ENCODE results near the gene NRXN3. TPM values are rescaled to one million over a fixed set of nuclear protein-coding genes. Genes with fewer than 3 reads are reported as not detected.

NRXN3 gene
- total and polyA plus RNA-seq, 4 donors: 21.9 to 73.4 (median 65.7) TPM

DNA sequence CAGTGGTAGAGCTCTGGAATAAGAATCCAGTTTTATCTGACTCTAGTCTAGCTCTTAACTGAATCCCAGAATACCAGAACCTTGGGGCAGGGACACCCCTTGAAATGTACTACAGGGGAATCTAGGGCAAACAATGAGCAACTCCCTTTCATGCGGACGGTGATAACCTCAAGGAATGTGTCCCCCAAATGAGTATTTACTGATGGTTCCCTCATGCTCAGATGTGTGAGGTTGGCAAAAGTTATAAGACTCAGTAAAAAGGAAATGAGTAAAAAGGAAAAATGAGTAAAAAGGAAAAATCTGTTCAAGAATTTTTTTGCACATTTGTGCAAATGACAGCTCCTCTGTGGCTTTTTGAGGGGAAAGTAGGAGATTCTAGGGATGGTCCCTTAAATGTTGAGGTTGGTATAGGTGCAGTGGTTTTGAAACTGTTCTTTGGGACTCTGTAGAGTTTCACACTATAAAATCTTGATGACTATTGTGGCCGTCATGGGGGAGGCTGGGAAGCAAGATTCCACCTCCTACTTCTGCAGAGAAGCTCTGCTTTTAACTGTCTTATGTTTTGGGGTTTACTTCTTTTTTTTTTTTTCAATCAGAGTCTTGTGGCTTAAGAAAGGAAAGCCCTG is 58.6 kb downstream of the NRXN3 start:
- no peak for DNase-seq (ENCODE audit: low read depth in 4 of 6, low spot score in 6 of 6)

DNA sequence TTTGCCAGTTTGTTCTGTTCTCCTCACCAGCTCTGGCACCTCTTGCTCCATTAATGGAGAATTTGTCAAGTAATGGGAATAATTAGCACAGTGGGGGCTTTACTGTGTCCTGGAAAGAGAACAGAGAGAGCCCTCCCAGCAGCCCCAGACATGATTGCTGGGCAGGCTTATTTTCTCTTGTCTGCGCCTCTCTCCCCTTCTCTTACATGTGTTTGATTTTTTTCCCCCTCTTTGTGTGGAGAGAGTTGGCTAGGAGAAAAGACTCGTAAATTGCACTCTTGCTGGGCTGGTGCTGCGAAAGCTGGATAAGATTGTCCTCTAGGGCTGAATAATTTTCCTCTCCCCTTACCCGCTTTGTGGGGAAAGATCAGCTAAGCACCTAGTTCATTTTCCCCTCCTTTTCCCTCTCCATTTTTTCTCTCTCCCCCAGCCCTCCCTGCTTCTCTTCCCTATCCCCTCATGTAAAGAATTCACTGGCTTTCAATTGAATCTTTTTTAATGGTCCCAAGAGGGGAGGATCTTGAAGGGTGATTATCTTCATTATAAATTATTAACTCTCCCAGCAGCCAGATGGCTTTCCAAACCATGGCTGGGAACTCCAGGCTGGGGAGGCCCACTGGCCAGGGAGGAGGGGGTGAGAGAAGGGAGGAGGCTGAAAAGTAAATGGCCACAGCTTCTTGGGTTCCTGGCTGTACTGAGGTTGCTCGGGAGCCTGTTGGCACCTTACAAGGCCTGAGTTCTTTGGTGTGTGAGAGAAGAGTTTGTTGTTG is 62.2 kb downstream of the NRXN3 start:
- H3K27me3 ChIP-seq (ENCODE audit: control insufficient read depth, insufficient read depth, low read length): no peaks in the 10 kb centered on the region
- no peaks in the 10 kb centered on the region for H3K9me3 ChIP-seq (ENCODE audit: control insufficient read depth, insufficient read depth, low read length)
- no peaks in the 10 kb centered on the region for H3K36me3 ChIP-seq (ENCODE audit: control insufficient read depth, insufficient read depth, low read length)
- H3K4me3 ChIP-seq (ENCODE audit: low read depth, low read length): no peak overlapping the region
- H3K4me1 ChIP-seq (ENCODE audit: control insufficient read depth, insufficient read depth, low read length): peaks cover 13% of the 10 kb centered on the region
- peak in 4 of 6 donors; percentile 18 to 91 (median 50) for DNase-seq (ENCODE audit: low read depth in 4 of 6, low spot score in 6 of 6)
- H3K27ac ChIP-seq (ENCODE audit: low read depth, low read length): no peak overlapping the region
- WGBS (ENCODE audit: insufficient coverage): 50% methylated on average over 1 of the region's 5 CpGs

More for the DNA sequence above, 58.6 kb downstream of the NRXN3 start:
- H3K9me3 ChIP-seq (ENCODE audit: control insufficient read depth, insufficient read depth, low read length): no peaks in the 10 kb centered on the region
- H3K27ac ChIP-seq (ENCODE audit: low read depth, low read length): no peak overlapping the region
- H3K27me3 ChIP-seq (ENCODE audit: control insufficient read depth, insufficient read depth, low read length): no peaks in the 10 kb centered on the region
- 70% methylated on average over 2 of the region's 3 CpGs for WGBS (ENCODE audit: insufficient coverage)
- H3K36me3 ChIP-seq (ENCODE audit: control insufficient read depth, insufficient read depth, low read length): no peaks in the 10 kb centered on the region
- no peak overlapping the region for H3K4me3 ChIP-seq (ENCODE audit: low read depth, low read length)
- H3K4me1 ChIP-seq (ENCODE audit: control insufficient read depth, insufficient read depth, low read length): peaks cover 13% of the 10 kb centered on the region

DNA sequence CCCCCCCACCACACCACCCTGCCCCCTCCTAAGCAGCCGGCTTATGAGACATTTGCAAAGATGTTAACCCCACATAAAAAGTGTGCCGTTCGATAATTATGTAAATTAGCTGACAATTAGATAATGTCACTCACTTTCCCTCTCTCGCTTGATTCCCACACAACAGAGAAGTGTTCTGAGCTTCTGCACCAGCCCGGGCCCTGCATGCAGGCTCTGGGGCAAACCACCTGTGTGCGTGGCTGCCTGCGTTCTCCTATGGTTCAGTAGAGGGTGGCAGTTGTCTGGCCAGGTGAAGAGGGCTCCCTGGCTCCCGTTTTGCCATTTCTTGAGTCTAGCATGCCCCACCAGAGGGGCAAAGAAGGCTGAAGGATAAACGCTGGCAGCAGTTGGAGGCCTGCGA is 68.0 kb downstream of the NRXN3 start:
- Histone ChIP-seq H3K27me3 (ENCODE audit: control insufficient read depth, insufficient read depth, low read length) (no peaks in the 10 kb centered on the region), H3K4me1 (ENCODE audit: control insufficient read depth, insufficient read depth, low read length) (no peaks in the 10 kb centered on the region), H3K27ac (ENCODE audit: low read depth, low read length) (no peak overlapping the region), H3K36me3 (ENCODE audit: control insufficient read depth, insufficient read depth, low read length) (peaks cover 9% of the 10 kb centered on the region), H3K9me3 (ENCODE audit: control insufficient read depth, insufficient read depth, low read length) (no peaks in the 10 kb centered on the region), H3K4me3 (ENCODE audit: low read depth, low read length) (no peak overlapping the region)
- 88% methylated on average over 7 of the region's 10 CpGs for WGBS (ENCODE audit: insufficient coverage)
- DNase-seq (ENCODE audit: low read depth in 4 of 6, low spot score in 6 of 6): no peak

DNA sequence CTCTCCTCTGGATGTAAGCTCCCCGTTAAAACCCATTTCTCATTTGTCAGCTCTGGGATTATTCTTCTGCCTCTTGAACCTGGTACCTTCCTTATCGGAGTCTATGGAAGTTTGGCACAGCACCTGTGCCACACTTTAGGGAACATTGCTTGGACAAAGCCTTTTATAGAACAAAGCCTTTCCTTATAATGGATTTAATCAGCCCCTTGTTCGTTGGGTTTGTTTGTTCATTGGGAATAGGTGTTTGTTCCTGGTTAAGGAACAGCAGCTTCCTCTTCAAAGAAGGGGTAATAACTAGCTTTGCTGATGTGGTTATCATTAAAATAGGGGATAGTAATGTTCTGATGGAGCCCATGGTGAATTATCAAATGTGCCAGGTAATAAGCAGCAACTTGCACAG is 70.4 kb downstream of the NRXN3 start:
- no peak for DNase-seq (ENCODE audit: low read depth in 4 of 6, low spot score in 6 of 6)
- no peaks in the 10 kb centered on the region for H3K4me1 ChIP-seq (ENCODE audit: control insufficient read depth, insufficient read depth, low read length)
- no peak overlapping the region for H3K4me3 ChIP-seq (ENCODE audit: low read depth, low read length)
- H3K27ac ChIP-seq (ENCODE audit: low read depth, low read length): no peak overlapping the region
- WGBS (ENCODE audit: insufficient coverage): 53% methylated on average over 1 of the region's 3 CpGs
- H3K27me3 ChIP-seq (ENCODE audit: control insufficient read depth, insufficient read depth, low read length): no peaks in the 10 kb centered on the region
- peaks cover 14% of the 10 kb centered on the region for H3K36me3 ChIP-seq (ENCODE audit: control insufficient read depth, insufficient read depth, low read length)
- no peaks in the 10 kb centered on the region for H3K9me3 ChIP-seq (ENCODE audit: control insufficient read depth, insufficient read depth, low read length)

DNA sequence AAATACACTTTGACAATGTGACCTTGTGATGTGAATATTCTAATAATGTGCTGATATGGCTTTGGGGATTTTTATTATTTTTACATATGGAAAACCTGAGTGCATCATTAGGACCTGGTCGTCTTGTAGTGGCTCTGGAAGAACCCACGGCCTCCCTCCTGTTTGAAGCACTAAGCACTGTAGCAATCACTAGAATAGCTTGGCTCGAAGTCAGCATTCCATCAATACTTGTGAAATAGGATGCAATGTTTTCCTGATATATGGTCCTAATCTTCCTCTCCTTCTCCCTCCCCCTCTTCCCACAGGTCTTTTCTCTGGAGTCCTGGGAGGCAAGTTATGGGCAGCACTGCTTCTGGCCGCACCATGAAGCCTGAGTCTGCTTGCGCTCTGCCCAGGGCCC is 71.9 kb downstream of the NRXN3 start:
- Histone ChIP-seq H3K27ac (ENCODE audit: low read depth, low read length) (no peak overlapping the region), H3K27me3 (ENCODE audit: control insufficient read depth, insufficient read depth, low read length) (no peaks in the 10 kb centered on the region), H3K9me3 (ENCODE audit: control insufficient read depth, insufficient read depth, low read length) (no peaks in the 10 kb centered on the region), H3K36me3 (ENCODE audit: control insufficient read depth, insufficient read depth, low read length) (peaks cover 14% of the 10 kb centered on the region), H3K4me3 (ENCODE audit: low read depth, low read length) (no peak overlapping the region), H3K4me1 (ENCODE audit: control insufficient read depth, insufficient read depth, low read length) (no peaks in the 10 kb centered on the region)
- WGBS (ENCODE audit: insufficient coverage): 100% methylated on average over 2 of the region's 5 CpGs
- DNase-seq (ENCODE audit: low read depth in 4 of 6, low spot score in 6 of 6): peak in 1 of 6 donors; percentile 57

DNA sequence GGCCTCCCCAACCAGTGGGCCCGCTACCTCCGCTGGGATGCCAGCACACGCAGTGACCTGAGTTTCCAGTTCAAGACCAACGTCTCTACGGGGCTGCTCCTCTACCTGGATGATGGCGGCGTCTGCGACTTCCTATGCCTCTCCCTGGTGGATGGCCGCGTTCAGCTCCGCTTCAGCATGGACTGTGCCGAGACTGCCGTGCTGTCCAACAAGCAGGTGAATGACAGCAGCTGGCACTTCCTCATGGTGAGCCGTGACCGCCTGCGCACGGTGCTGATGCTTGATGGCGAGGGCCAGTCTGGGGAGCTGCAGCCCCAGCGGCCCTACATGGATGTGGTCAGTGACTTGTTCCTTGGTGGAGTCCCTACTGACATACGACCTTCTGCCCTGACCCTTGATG is 73.0 kb downstream of the NRXN3 start:
- H3K4me3 ChIP-seq (ENCODE audit: low read depth, low read length): no peak overlapping the region
- WGBS (ENCODE audit: insufficient coverage): 97% methylated on average over 20 of the region's 20 CpGs
- peaks cover 14% of the 10 kb centered on the region for H3K36me3 ChIP-seq (ENCODE audit: control insufficient read depth, insufficient read depth, low read length)
- H3K27me3 ChIP-seq (ENCODE audit: control insufficient read depth, insufficient read depth, low read length): no peaks in the 10 kb centered on the region
- no peak overlapping the region for H3K27ac ChIP-seq (ENCODE audit: low read depth, low read length)
- no peak for DNase-seq (ENCODE audit: low read depth in 4 of 6, low spot score in 6 of 6)
- no peaks in the 10 kb centered on the region for H3K4me1 ChIP-seq (ENCODE audit: control insufficient read depth, insufficient read depth, low read length)
- no peaks in the 10 kb centered on the region for H3K9me3 ChIP-seq (ENCODE audit: control insufficient read depth, insufficient read depth, low read length)

DNA sequence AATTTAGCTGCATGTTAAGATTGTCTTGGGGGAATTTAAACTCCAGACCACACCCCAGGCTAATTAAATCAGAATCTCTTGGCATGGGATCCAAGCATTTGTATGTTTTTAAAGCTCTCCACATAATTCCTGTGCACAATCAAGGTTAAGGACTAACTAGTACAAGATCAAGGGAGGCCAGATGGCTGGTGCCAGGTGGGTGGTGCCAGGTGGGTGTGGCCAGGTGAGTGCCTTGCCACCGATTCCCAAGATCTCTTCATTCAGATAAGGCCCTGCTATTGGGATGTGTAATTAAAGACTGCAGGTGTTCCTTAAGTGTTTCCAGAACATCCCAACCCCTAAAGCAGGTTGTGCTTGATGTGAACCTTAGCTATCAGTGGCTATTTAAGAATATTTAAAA is 75.1 kb downstream of the NRXN3 start:
- no peaks in the 10 kb centered on the region for H3K27me3 ChIP-seq (ENCODE audit: control insufficient read depth, insufficient read depth, low read length)
- no CpG with 5 or more reads among the region's 1 CpG for WGBS (ENCODE audit: insufficient coverage)

DNA sequence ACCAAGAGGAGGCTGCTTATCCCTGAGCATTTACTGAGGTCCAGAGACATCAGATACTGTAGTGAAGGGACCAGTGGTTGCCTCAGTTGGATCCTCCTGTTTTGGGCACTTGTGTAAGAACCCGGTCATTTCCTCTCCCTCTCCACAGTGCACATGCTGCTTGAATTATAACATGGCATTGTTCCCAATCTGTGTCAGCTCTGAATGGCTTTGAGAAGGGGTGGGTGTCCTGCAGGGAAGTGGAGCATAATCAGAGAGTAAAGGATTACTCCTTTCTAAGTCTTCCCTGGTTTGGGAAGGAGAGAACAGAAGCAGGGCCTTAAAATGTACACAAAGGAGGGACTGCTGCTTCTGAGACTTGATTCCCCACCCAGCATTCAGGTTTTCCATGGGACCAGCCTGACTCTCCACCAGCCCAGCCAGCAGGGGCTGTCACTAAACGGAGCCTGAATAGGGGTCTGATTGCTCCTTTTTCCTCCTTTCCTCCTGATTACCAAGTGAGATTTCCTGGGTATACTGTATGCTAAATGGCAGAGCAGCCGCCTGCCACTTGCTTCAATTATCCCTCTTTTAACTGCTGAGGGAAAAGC is 78.4 kb downstream of the NRXN3 start:
- peaks cover 12% of the 10 kb centered on the region for H3K4me1 ChIP-seq (ENCODE audit: control insufficient read depth, insufficient read depth, low read length)

More for the DNA sequence above, 75.1 kb downstream of the NRXN3 start:
- H3K27ac ChIP-seq (ENCODE audit: low read depth, low read length): no peak overlapping the region
- no peak for DNase-seq (ENCODE audit: low read depth in 4 of 6, low spot score in 6 of 6)
- H3K36me3 ChIP-seq (ENCODE audit: control insufficient read depth, insufficient read depth, low read length): peaks cover 14% of the 10 kb centered on the region
- no peak overlapping the region for H3K4me3 ChIP-seq (ENCODE audit: low read depth, low read length)
- H3K9me3 ChIP-seq (ENCODE audit: control insufficient read depth, insufficient read depth, low read length): peaks cover 1% of the 10 kb centered on the region
- peaks cover 12% of the 10 kb centered on the region for H3K4me1 ChIP-seq (ENCODE audit: control insufficient read depth, insufficient read depth, low read length)

DNA sequence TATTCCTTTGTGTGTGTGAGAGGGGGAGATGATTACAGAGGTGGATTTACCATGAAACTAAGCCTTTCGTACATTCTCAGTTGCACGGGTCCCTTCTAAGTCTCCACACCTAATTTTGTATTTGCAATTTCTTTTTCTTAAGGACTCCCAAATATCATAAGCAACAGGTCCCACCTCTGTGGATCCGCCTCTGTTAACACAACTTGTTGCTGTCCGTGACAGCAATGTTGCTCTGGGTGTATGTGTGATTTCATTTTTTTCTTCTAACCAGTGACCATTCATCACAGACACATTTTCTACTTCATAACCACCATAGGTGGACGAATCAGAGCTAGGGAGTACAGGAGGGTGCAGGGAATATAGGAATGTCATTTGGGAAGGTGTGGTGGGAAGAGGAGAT is 81.1 kb downstream of the NRXN3 start:
- H3K36me3 ChIP-seq (ENCODE audit: control insufficient read depth, insufficient read depth, low read length): no peaks in the 10 kb centered on the region
- peaks cover 18% of the 10 kb centered on the region for H3K4me1 ChIP-seq (ENCODE audit: control insufficient read depth, insufficient read depth, low read length)
- H3K4me3 ChIP-seq (ENCODE audit: low read depth, low read length): no peak overlapping the region
- H3K27ac ChIP-seq (ENCODE audit: low read depth, low read length): no peak overlapping the region
- peaks cover 1% of the 10 kb centered on the region for H3K9me3 ChIP-seq (ENCODE audit: control insufficient read depth, insufficient read depth, low read length)
- WGBS (ENCODE audit: insufficient coverage): no CpG with 5 or more reads among the region's 5 CpGs
- no peak for DNase-seq (ENCODE audit: low read depth in 4 of 6, low spot score in 6 of 6)
- H3K27me3 ChIP-seq (ENCODE audit: control insufficient read depth, insufficient read depth, low read length): no peaks in the 10 kb centered on the region

More for the DNA sequence above, 78.4 kb downstream of the NRXN3 start:
- DNase-seq (ENCODE audit: low read depth in 4 of 6, low spot score in 6 of 6): peak in 2 of 6 donors; percentile 76 to 77
- Histone ChIP-seq H3K36me3 (ENCODE audit: control insufficient read depth, insufficient read depth, low read length) (peaks cover 1% of the 10 kb centered on the region), H3K9me3 (ENCODE audit: control insufficient read depth, insufficient read depth, low read length) (peaks cover 1% of the 10 kb centered on the region), H3K4me3 (ENCODE audit: low read depth, low read length) (no peak overlapping the region), H3K27me3 (ENCODE audit: control insufficient read depth, insufficient read depth, low read length) (no peaks in the 10 kb centered on the region), H3K27ac (ENCODE audit: low read depth, low read length) (no peak overlapping the region)
- WGBS (ENCODE audit: insufficient coverage): 33% methylated on average over 1 of the region's 3 CpGs
